Natural killer cell (primary cell): ENCODE results near the gene PRTN3. TPM values are rescaled to one million over a fixed set of nuclear protein-coding genes. Genes with fewer than 3 reads are reported as not detected.

Experiments
- ATAC-seq, 3 donors: fragments of 150-1000 bp in 2 of 3; fragments of 200-7000 bp in 1 of 3; cut with Tn5 transposase; 1 replicate in 1 of 3; 2 replicates in 2 of 3; pipeline ENCODE4 v1.10.0; 2021; ENCODE audit warnings: mild to moderate bottlenecking in 2 of 3, moderate library complexity in 2 of 3
- DNase-seq, 2 donors: peaks; one replicate each; pipeline versions ENCODE4 v3.0.0 to v3.0.0-alpha.2; 2013 to 2021; ENCODE audit warnings: mixed read lengths in 1 of 2
- H3K27ac ChIP-seq: one replicate; pipeline ENCODE4 v1.5.1; 2013; ENCODE audit warnings: mild to moderate bottlenecking, low read length
- H3K27me3 ChIP-seq: one replicate; pipeline ENCODE4 v1.6.1; 2013; ENCODE audit warnings: low read length; ENCODE audit not compliant: control insufficient read depth, insufficient read depth
- H3K36me3 ChIP-seq: one replicate; pipeline ENCODE4 v1.6.1; 2013; ENCODE audit warnings: low read length; ENCODE audit not compliant: control insufficient read depth, insufficient read depth
- H3K4me1 ChIP-seq: one replicate; pipeline ENCODE4 v1.6.1; 2013; ENCODE audit warnings: low read length; ENCODE audit not compliant: control insufficient read depth, insufficient read depth
- H3K4me3 ChIP-seq: one replicate; pipeline ENCODE4 v1.5.1; 2013; ENCODE audit warnings: low read length
- H3K9me3 ChIP-seq: one replicate; pipeline ENCODE4 v1.6.1; 2013; ENCODE audit warnings: low read length; ENCODE audit not compliant: control insufficient read depth, insufficient read depth
- H3K27ac Mint-ChIP-seq, 2 donors: one replicate each; pipeline ENCODE4 v1.8.0; 2022; ENCODE audit warnings: mild to moderate bottlenecking in 2 of 2, mixed read lengths in 2 of 2, moderate library complexity in 1 of 2
- H3K27me3 Mint-ChIP-seq, 2 donors: one replicate each; pipeline ENCODE4 v1.8.0; 2022; ENCODE audit warnings: low read depth in 2 of 2, mixed read lengths in 2 of 2
- H3K36me3 Mint-ChIP-seq: one replicate; pipeline ENCODE4 v1.8.0; 2022; ENCODE audit warnings: mixed read lengths
- H3K4me1 Mint-ChIP-seq, 2 donors: one replicate each; pipeline ENCODE4 v1.8.0; 2022; ENCODE audit warnings: mixed read lengths in 2 of 2
- H3K4me3 Mint-ChIP-seq: one replicate; pipeline ENCODE4 v1.8.0; 2022; ENCODE audit warnings: mild to moderate bottlenecking, moderate library complexity, mixed read lengths
- H3K9me3 Mint-ChIP-seq, 2 donors: one replicate each; pipeline ENCODE4 v1.8.0; 2022; ENCODE audit warnings: mixed read lengths in 2 of 2
- WGBS: methylation state at CpG from one replicate; pipeline ENCODE4 v1.1.7; 2013; ENCODE audit warnings: missing lambda C conversion rate; ENCODE audit not compliant: insufficient coverage; 5-methylcytosine and 5-hydroxymethylcytosine counted together
- intact Hi-C: fragments of 100-400 bp; cut with micrococcal nuclease; formaldehyde crosslinking; loops from one replicate; pipeline ENCODE4 v1.14.2; 2022
- total RNA-seq, 4 donors: library from RNA; stranded (reverse); fragments of 120-200 nt in 1 of 4; gene quantifications; one replicate each; pipeline versions ENCODE4 v1.2.3 to v1.2.4, GENCODE V29; 2013 to 2022
- TF ChIP-seq, protein P1 (sequence below): fragments of 200-600 bp; IDR thresholded peaks from one replicate; pipeline ENCODE4 v1.8.0; 2022; ENCODE audit warnings: antibody characterized with exemption

Gene PRTN3
- total RNA-seq, 3 donors from 2014 or later (not counting 1 experiment from before 2014, with no cell fraction given), result 0.36 to 0.73 TPM; not detected in 1

DNA sequence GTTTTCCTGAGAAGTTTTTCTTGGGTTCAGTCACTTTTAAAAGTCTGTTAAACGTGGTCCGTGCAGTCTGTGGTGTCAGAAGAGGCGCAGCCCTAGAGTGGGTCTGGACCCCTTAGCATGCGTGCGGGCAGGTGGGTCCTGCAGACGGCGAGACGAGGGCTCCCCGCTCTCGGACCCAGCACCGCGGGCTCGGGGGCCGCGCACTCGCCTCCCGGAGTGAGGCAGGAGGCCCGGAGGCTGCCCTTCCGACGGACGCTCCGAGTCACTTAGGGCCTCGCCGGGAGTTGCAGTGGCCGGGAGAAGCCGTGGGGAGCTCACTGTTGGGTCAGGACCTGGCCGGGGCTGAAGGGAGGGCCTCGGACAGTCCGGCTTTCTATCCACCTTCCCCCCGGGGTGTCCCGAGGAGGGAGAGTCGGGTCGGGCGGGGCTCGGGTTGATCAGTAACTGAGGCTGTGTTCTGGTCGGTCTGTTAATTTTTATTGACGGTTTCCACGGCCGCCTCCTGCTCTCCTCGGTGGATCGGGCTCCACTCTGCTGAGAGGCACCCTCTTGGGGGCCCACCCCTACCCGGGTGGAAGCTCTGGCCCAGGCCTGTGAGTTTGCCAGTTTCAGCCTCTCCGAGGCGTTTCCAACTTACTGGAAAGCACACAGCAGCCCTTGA, 42.3 kb upstream of the PRTN3 start:
- Histone ChIP-seq H3K36me3 (peaks cover 16% of the 10 kb centered on the region), H3K27me3 (no peaks in the 10 kb centered on the region), H3K27ac (peak overlapping the region; percentile 56), H3K9me3 (no peaks in the 10 kb centered on the region), H3K4me3 (peak overlapping the region; percentile 46), H3K4me1 (peaks cover 58% of the 10 kb centered on the region)
- Mint-ChIP-seq H3K9me3 (no peaks in the 10 kb centered on the region), H3K36me3 (no peaks in the 10 kb centered on the region), H3K27ac (peak overlapping the region; percentile 83 to 88), H3K4me3 (peak overlapping the region; percentile 91), H3K27me3 (no peaks in the 10 kb centered on the region), H3K4me1 (peaks cover 54 to 57% of the 10 kb centered on the region in 2 donors)
- TF ChIP-seq, protein P1, sequence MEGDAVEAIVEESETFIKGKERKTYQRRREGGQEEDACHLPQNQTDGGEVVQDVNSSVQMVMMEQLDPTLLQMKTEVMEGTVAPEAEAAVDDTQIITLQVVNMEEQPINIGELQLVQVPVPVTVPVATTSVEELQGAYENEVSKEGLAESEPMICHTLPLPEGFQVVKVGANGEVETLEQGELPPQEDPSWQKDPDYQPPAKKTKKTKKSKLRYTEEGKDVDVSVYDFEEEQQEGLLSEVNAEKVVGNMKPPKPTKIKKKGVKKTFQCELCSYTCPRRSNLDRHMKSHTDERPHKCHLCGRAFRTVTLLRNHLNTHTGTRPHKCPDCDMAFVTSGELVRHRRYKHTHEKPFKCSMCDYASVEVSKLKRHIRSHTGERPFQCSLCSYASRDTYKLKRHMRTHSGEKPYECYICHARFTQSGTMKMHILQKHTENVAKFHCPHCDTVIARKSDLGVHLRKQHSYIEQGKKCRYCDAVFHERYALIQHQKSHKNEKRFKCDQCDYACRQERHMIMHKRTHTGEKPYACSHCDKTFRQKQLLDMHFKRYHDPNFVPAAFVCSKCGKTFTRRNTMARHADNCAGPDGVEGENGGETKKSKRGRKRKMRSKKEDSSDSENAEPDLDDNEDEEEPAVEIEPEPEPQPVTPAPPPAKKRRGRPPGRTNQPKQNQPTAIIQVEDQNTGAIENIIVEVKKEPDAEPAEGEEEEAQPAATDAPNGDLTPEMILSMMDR, result no peak
- peak in 1 of 2 donors; percentile 51 for DNase-seq
- intact Hi-C loops, result loop anchor here (5.0 kb wide), 1 partner anchor 136 kb away; the partner anchor contains the start of gene RNF126
- 2% methylated on average over 44 of the region's 44 CpGs for WGBS
- no peak for ATAC-seq

DNA sequence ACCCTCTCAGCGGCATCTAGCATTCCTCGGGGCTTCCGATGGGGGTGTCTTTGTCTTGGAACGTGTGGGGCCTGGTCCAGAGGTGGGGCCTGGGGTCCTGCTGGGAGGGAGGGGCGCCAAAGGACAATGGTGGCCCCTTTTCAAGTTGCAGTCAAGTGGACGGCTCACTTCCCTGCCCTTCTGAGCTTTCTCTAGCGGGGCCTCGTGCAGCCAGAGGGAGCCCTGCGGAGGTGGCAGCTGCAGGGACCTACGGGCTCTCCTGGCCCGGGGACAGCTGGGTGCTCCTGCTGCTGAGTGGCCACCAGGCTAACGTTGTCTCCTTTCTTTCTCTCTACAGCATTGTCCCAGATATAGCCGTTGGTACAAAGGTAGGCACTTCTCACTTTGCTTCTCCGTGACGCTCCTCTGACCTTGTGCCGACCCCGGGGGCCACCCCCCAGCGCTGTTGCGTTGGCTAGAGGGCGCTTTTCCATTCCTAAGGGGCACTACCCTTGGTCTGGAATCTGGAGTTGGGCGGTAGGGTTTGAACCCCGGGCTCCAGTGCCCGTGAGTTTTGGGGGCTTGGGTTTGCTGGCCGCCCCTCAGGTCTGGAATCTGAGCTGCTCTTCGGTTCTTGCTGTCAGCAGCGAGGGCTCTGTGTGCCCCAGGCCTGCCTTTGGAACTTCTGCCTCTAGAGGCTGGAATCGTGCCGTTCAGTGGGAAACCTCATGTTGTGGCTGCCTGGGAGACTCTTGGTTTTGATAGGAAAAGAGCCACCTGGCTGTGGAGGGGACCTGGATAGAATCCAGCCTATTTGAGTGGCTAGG, 41.5 kb upstream of the PRTN3 start:
- peaks cover 57% of the 10 kb centered on the region in 2 donors for H3K4me1 Mint-ChIP-seq
- Histone ChIP-seq H3K9me3 (no peaks in the 10 kb centered on the region), H3K27me3 (no peaks in the 10 kb centered on the region), H3K36me3 (peaks cover 23% of the 10 kb centered on the region), H3K27ac (peak overlapping the region; percentile 56), H3K4me1 (peaks cover 60% of the 10 kb centered on the region), H3K4me3 (peak overlapping the region; percentile 46)
- DNase-seq, result peak in 1 of 2 donors; percentile 59
- H3K27ac Mint-ChIP-seq, result peak overlapping the region; percentile 83 to 88
- no peaks in the 10 kb centered on the region for H3K27me3 Mint-ChIP-seq
- intact Hi-C loops, result loop anchor here (5.0 kb wide), 1 partner anchor 137 kb away; the partner anchor contains the start of gene RNF126
- no peaks in the 10 kb centered on the region for H3K36me3 Mint-ChIP-seq
- TF ChIP-seq, protein P1, result no peak
- 28% methylated on average over 28 of the region's 28 CpGs for WGBS
- H3K9me3 Mint-ChIP-seq, result no peaks in the 10 kb centered on the region
- peak overlapping the region; percentile 91 for H3K4me3 Mint-ChIP-seq
- no peak for ATAC-seq

DNA sequence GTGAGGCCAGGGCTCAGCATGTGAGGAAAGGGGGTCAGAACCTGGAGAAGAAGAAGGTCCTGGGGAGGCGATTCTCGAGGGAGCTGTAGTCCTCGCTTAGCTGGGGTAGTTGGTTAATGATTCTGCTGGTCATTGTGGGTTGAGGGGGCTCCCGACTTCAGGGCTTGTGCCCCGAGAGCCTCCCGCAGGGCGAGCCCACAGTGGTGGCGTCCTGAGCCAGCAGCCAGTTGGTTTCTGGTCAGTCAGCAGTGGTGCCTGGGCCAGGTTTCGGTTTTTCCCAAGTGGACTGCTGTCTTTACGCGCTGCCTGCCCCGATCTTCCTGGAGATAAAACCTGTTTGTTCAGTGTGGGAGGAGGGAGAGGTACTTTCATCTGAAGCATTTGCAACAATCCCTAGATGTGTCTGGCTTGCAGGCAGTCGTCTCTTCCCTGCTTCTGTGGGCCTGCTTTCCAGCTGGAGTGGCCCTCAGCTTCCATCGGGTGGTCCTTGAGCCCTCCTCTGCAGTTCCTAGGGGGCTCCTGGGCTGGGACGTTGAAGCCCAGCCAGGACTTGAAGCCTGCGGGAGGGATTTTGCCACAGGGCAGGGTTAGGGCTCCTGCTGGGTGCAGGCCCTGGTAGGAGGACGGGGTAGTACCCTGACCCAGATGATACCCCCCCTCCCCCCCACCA, 40.3 kb upstream of the PRTN3 start:
- H3K27me3 Mint-ChIP-seq, result no peaks in the 10 kb centered on the region
- peaks cover 32% of the 10 kb centered on the region for H3K36me3 ChIP-seq
- 54% methylated on average over 16 of the region's 17 CpGs for WGBS
- H3K27me3 ChIP-seq, result no peaks in the 10 kb centered on the region
- H3K4me1 Mint-ChIP-seq, result peaks cover 57% of the 10 kb centered on the region in 2 donors
- TF ChIP-seq, protein P1, result no peak
- intact Hi-C loops, result no loop called here
- H3K9me3 ChIP-seq, result no peaks in the 10 kb centered on the region
- no peaks in the 10 kb centered on the region for H3K9me3 Mint-ChIP-seq
- no peak overlapping the region for H3K27ac ChIP-seq
- H3K36me3 Mint-ChIP-seq, result no peaks in the 10 kb centered on the region
- peak in 1 of 2 donors; percentile 41 for DNase-seq
- H3K4me3 Mint-ChIP-seq, result peak overlapping the region; percentile 91
- peak overlapping the region; percentile 83 to 88 for H3K27ac Mint-ChIP-seq
- peaks cover 60% of the 10 kb centered on the region for H3K4me1 ChIP-seq
- ATAC-seq, result no peak
- no peak overlapping the region for H3K4me3 ChIP-seq
